ENCODE data around the gene KIF18A. TPM values are rescaled to one million over a fixed set of nuclear protein-coding genes. Genes with fewer than 3 reads are reported as not detected.
"Not testable (repeated sequence)": the region's sequence is repeated elsewhere in the genome, so short reads cannot be mapped to it uniquely, and the experiment has no call there.

KIF18A gene
- total RNA-seq, 1 donor from 2014 or later: 4.4 TPM

DNA sequence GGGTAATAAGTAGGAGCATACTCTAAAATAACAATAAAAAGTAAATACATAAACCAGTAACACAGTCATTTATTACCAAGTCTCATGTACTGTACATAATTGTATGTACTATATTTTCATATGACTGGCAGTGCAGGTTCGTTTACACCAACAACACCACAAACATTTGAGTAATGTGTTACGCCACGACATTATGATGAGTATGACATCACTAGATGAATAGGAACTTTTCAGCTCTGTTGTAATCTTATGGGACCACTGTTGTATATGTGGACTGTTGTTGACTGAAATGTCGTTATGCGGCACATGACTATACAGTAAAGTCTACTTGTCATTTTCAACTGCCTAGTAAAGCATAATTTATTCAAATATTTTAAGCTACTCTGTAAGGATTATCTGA is 18.6 kb downstream of the KIF18A start:
- TF ChIP-seq, protein P1, sequence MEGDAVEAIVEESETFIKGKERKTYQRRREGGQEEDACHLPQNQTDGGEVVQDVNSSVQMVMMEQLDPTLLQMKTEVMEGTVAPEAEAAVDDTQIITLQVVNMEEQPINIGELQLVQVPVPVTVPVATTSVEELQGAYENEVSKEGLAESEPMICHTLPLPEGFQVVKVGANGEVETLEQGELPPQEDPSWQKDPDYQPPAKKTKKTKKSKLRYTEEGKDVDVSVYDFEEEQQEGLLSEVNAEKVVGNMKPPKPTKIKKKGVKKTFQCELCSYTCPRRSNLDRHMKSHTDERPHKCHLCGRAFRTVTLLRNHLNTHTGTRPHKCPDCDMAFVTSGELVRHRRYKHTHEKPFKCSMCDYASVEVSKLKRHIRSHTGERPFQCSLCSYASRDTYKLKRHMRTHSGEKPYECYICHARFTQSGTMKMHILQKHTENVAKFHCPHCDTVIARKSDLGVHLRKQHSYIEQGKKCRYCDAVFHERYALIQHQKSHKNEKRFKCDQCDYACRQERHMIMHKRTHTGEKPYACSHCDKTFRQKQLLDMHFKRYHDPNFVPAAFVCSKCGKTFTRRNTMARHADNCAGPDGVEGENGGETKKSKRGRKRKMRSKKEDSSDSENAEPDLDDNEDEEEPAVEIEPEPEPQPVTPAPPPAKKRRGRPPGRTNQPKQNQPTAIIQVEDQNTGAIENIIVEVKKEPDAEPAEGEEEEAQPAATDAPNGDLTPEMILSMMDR (IDR thresholded peaks at IDR 0.05): no peak
- Mint-ChIP-seq H3K9me3 (no peaks in the 10 kb centered on the region), H3K4me1 (no peaks in the 10 kb centered on the region), H3K27me3 (no peaks in the 10 kb centered on the region), H3K36me3 (ENCODE audit: low read depth) (no peaks in the 10 kb centered on the region), H3K4me3 (no peak overlapping the region), H3K27ac (no peak overlapping the region)
- no peak for ATAC-seq (ENCODE audit: low read depth)
- ChIA-PET POLR2A (no interaction called here), CTCF (no interaction called here)
- DNase-seq: no peak
- intact Hi-C loops (cut with micrococcal nuclease): no loop called here

DNA sequence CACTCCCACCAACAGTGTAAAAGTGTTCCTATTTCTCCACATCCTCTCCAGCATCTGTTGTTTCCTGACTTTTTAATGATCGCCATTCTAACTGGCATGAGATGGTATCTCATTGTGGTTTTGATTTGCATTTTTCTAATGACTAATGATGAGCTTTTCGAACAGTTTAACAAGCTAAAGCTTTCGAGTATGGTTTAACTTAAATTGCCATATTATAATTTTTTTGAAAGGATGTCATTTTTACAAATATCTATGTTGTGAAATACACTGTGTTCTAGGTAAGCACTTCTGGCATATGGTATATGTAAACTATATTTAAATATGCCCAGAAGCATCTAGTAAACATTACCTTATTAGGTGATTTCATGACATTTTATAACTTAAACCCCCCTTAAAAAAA is 20.3 kb downstream of the KIF18A start:
- intact Hi-C loops (cut with micrococcal nuclease); H3K4me3 Mint-ChIP-seq; H3K27me3 Mint-ChIP-seq; H3K36me3 Mint-ChIP-seq (ENCODE audit: low read depth); ATAC-seq (ENCODE audit: low read depth); H3K27ac Mint-ChIP-seq; H3K4me1 Mint-ChIP-seq; H3K9me3 Mint-ChIP-seq; CTCF ChIA-PET; POLR2A ChIA-PET; DNase-seq: not testable (repeated sequence)

DNA sequence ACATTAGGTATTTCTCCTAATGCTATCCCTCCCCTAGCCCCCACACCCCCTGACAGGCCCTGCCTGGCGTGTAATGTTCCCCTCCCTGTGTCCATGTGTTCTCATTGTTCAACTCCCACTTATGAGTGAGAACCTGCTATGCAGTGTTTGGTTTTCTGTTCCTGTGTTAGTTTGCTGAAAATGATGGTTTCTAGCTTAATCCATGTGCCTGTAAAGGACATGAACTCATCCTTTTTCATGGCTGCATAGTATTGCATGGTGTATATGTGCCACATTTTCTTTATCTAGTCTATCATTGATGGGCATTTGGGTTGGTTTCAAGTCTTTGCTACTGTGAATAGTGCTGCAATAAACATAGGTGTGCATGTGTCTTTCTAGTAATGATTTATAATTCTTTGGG is 20.8 kb downstream of the KIF18A start:
- ATAC-seq (ENCODE audit: low read depth); POLR2A ChIA-PET; H3K36me3 Mint-ChIP-seq (ENCODE audit: low read depth); CTCF ChIA-PET; H3K4me1 Mint-ChIP-seq; DNase-seq; H3K27ac Mint-ChIP-seq; H3K9me3 Mint-ChIP-seq; H3K4me3 Mint-ChIP-seq; H3K27me3 Mint-ChIP-seq; intact Hi-C loops (cut with micrococcal nuclease): not testable (repeated sequence)

DNA sequence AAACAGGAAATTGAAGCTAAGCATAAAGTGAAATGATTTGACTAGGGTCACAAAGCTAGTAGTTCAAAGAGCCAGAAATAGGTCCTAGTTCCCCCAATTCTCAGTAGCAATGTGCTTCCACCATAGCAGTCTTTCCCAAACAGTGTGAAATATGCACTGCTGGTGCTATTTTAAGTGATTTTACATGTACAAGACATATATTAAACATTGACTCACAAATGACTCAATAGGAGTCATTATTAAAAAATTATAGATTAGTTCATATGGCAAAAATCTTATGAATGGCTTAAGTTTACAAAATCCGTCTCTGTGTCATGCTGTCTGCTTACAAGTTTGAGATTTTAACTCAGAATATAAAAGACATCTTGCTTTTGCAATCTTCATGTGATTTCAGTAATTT is 21.4 kb downstream of the KIF18A start:
- no peak for DNase-seq
- no peaks in the 10 kb centered on the region for H3K9me3 Mint-ChIP-seq
- intact Hi-C loops (cut with micrococcal nuclease): no loop called here
- H3K36me3 Mint-ChIP-seq (ENCODE audit: low read depth): no peaks in the 10 kb centered on the region
- H3K27ac Mint-ChIP-seq: no peak overlapping the region
- no peaks in the 10 kb centered on the region for H3K4me1 Mint-ChIP-seq
- H3K27me3 Mint-ChIP-seq: no peaks in the 10 kb centered on the region
- ATAC-seq (ENCODE audit: low read depth): no peak
- ChIA-PET POLR2A (no interaction called here), CTCF (no interaction called here)
- TF ChIP-seq, protein P1 (IDR thresholded peaks at IDR 0.05): no peak
- no peak overlapping the region for H3K4me3 Mint-ChIP-seq

DNA sequence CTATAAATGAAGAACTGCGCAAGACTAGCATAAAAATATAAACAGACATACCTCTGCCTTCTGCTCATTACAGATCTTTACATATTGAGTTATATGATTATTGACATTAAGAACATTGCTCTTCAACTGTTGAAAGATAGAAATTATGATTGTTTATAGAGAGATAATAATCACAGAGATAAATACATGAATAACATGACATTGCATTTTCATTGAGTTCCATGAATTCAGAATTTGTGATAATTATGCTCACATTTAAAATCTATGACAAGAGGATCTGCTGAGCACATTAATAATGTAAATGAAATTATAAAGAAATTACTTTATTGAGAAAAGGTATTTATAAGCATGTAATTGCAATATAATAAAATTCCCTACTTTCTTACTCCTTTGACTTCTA is 24.8 kb downstream of the KIF18A start:
- ChIA-PET CTCF (no interaction called here), POLR2A (no interaction called here)
- Mint-ChIP-seq H3K4me1 (no peaks in the 10 kb centered on the region), H3K36me3 (ENCODE audit: low read depth) (no peaks in the 10 kb centered on the region), H3K27me3 (no peaks in the 10 kb centered on the region), H3K27ac (no peak overlapping the region), H3K9me3 (no peaks in the 10 kb centered on the region), H3K4me3 (no peak overlapping the region)
- intact Hi-C loops (cut with micrococcal nuclease): no loop called here
- ATAC-seq (ENCODE audit: low read depth) (no peak), DNase-seq (no peak)
- TF ChIP-seq, protein P1 (IDR thresholded peaks at IDR 0.05): no peak

DNA sequence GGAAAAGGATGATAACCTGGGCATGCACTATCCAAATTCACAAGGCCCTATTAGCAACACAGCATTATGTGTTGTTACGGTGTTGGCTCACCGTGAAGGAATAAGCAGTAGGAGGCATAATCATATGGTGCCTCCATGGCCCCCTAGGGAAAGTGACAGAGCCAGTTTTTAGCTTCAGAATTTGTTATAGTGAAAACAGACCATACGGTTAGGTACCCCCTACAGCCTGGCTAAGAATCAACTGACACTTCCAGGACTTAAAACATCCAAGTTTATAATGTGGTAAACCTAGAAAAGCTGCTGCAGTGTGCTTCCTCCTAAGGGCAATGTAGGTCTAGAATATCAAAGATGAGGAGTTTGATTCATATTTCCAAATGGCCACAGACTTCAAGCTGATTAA is 30.4 kb downstream of the KIF18A start:
- no peak for ATAC-seq (ENCODE audit: low read depth)
- Mint-ChIP-seq H3K36me3 (ENCODE audit: low read depth) (peaks cover 2% of the 10 kb centered on the region), H3K4me1 (no peaks in the 10 kb centered on the region), H3K27me3 (no peaks in the 10 kb centered on the region), H3K27ac (no peak overlapping the region), H3K4me3 (no peak overlapping the region), H3K9me3 (no peaks in the 10 kb centered on the region)
- DNase-seq: no peak
- TF ChIP-seq, protein P1 (IDR thresholded peaks at IDR 0.05): no peak
- intact Hi-C loops (cut with micrococcal nuclease): no loop called here
- ChIA-PET POLR2A (no interaction called here), CTCF (no interaction called here)
